Bone marrow (tissue), 2 donors: Measurements from ENCODE around the gene PRSS36.
A peak's percentile ranks its signal among the peaks of the same experiment; 100 is the strongest.
"Not testable (repeated sequence)": the region's sequence is repeated elsewhere in the genome, so short reads cannot be mapped to it uniquely, and the experiment has no call there.

ENCODE experiments used
- DNase-seq, 2 donors: peaks; one replicate each; lab custom pipeline; 2025; lab: John Stamatoyannopoulos, UW

The PRSS36 gene

GRCh38 chr16:31183432-31184428 is 33.9 kb upstream of the PRSS36 start:
- no peak for DNase-seq

DNA sequence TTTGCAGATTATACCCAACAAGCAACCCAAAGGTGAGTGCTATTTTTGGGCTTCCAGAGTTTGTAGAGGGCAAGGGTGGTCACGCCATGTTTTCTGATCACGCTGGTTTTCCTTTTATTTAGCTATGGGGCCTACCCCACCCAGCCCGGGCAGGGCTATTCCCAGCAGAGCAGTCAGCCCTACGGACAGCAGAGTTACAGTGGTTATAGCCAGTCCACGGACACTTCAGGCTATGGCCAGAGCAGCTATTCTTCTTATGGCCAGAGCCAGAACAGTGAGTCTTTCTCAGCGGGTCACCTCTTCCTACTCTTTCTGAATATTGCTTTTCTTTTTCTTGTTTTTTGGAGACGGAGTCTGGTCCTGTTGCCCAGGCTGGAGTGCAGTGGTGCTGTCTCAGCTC is 32.5 kb upstream of the PRSS36 start:
- DNase-seq: no peak

DNA sequence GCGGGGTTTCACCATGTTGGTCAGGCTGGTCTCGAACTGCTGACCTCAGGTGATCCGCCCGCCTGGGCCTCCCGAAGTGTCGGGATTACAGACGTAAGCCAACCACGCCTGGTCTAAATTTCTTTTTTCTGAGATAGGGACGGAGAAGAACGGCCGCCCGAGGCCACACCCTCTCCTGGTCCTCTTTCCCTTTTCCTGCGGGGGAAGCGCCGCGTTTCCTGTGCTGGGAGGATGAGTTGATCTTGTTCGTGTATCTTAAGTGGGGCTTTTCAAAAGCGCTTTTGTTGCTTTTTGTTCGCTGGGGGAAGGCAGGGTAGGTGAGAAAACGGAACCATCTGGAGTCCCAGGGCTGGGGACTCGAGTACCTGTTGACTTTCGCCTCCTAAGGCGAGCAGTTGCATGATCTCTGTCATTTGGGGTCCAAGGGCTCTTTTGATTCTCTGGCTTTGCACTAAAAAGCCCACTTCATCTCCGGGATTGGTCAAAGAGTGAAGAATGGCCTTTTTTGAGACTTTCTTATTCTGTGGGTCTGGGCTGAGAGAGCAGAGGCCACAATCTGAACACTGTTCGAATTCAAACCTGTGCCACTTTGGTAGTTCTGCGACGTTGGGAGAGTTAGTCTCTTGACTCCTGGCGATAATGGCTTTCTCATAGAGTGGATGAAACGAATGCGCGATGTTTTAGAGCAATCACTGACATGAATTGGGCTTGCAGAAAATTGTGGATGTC is 31.4 kb upstream of the PRSS36 start:
- DNase-seq: no peak

DNA sequence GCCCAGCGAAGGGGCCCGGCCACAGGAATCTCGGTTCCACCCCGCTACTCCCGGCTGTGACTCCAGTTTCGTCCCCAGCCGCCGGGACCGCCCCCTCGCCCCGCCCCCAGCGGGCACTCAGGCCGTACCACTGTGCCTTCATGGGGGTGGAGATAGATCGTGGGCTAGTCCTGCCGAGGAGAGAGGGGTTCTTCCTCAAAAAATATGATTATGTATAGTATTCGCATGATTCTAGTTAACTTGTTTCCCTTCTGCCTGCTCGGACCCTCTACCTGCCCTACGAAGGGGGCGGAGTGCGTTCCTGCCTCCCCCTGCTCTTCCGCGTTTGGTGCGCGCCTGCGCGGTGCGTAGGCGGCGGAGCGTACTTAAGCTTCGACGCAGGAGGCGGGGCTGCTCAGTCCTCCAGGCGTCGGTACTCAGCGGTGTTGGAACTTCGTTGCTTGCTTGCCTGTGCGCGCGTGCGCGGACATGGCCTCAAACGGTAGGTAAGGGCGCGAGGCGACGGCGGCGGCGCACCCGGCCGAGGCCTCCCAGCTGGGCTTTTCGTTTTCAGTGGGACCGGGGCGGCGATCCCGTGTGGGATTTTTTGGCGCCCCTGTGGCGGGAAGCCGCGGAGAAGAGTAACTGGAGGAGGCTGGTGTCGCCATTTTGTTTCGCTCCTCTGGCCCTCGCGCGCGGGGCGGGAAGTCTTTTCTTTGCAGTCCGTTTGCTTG is 30.0 kb upstream of the PRSS36 start, which contains the start of gene FUS:
TSS of gene FUS (plus strand) at position 393 of the 713 bp plus-strand sequence. CDS start at position 469, 76 bp downstream.
- DNase-seq: peak; percentile 91 to 100

- DNase-seq: no peak
Measured at GRCh38 chr16:31179219-31179746, 29.4 kb upstream of the PRSS36 start.

DNA sequence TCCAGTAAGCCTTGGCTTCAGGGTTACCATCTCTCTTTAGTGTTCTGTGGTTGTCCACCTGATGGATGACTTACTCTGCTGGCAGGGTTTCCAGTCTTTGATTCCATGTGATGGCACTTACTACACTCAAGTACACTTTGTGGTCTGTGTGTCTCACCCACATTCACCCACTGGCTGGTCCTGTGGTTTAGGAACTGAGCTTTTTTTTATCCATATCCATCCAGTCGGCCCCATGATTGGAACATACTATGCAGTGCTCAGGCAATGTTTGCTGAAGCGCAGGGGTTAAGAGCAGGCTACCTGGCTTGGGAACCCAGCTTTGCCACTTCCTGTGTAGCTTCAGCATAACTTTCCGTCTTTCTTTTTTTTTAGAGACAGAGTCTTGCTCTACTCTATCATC is 27.3 kb upstream of the PRSS36 start:
- DNase-seq: no peak

- not testable (repeated sequence) for DNase-seq
Measured at GRCh38 chr16:31170048-31170447, 20.2 kb upstream of the PRSS36 start.

DNA sequence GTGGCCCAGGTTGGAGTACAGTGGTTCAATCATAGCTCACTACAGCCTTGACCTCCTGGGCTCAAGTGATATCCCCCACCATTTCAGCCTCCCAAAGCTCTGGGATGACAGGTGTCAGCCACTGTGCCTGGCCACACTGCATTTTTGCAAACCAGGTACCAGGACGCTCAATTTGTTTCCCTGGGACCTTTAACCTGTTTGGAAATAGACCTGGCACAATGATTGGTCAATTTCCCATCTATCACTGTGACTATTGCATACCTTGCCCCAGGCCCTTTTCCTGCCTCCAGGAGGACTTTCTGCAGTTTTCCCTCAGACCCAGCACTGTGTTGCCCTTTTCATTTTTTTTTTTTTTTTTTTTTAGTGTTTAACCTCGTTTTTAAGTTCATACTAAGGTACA is 19.0 kb upstream of the PRSS36 start:
- DNase-seq: no peak

- DNase-seq: no peak
Measured at GRCh38 chr16:31167315-31167714, 17.4 kb upstream of the PRSS36 start.

DNA sequence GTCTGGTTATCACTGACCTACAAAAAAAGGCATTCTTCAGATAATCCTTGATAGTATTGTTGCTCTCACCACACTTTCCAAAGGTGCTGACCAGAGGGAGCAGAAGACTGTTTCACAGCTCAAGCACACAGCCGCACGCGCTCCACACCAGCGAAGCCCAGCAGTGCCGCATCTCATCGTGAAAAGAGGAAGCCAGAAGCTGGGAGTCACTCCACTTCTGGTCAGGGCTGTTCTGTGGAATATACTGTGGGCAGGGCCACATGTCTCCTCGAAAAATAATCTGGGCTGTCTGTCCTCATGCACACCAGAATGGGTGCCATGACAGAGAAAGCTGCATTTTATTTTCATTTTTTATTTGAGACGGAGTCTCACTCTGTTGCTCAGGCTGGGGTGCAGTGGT is 7.3 kb upstream of the PRSS36 start:
- peak in 1 of 2 donors; percentile 18 for DNase-seq

GRCh38 chr16:31150976-31151375 is 1.1 kb upstream of the PRSS36 start:
- not testable (repeated sequence) for DNase-seq

- no peak for DNase-seq
Measured at GRCh38 chr16:31149332-31149731, 534 bp downstream of the PRSS36 start.

- no peak for DNase-seq
Measured at GRCh38 chr16:31148896-31149295, 970 bp downstream of the PRSS36 start.

DNA sequence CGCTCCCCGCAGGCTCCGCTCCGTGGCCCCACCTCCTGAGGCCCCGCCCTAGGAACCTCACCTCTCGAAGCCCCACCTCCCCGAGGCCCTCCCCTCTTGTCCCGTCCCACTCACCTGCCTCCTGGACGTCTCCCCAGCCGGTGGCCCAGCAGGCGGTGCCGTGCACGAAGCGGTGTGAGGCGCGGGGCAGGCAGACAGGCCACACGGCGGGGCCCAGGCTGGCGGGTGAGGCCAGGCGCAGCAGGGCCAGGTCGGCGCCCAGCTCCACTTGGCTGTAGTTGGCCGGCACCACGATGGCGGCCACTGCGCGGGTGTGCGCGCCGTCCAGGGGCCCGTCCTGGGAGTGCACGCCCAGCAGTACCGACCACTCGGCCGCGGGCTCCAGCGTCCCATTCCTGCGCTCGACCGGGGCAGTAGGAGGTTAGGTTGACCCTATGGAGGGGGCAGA is 1.6 kb downstream of the PRSS36 start:
- DNase-seq: no peak

GRCh38 chr16:31147574-31147973 is 2.3 kb downstream of the PRSS36 start:
- DNase-seq: no peak

DNA sequence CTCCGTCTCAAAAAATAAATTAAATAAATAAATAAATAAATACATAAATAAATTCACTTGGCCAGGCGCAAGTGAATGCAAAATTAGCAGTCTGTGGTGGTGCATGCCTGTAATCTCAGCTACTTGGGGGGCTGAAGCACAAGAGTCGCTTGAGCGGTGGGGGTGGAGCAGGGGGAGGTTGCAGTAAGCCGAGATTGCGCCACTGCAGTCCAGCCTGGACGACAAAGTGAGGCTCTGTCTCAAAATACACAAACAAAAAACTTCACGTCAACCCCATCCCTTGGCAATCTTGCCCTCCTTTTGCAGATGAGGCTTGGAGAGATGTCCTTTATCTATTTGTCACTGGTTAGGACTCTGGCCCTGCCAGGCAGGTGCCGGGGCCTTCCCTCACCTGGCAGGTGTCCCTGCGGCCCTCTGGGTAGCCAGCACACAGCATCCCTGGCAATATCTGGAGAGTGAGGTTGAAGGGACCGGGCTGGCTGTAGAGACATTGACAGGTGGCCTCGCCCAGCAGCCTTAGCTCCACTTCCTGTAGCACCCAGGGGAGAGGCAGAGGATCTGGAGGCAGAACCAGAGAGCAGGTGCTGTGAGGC is 4.4 kb downstream of the PRSS36 start:
- DNase-seq: no peak

- not testable (repeated sequence) for DNase-seq
Measured at GRCh38 chr16:31144418-31144817, 5.4 kb downstream of the PRSS36 start.

DNA sequence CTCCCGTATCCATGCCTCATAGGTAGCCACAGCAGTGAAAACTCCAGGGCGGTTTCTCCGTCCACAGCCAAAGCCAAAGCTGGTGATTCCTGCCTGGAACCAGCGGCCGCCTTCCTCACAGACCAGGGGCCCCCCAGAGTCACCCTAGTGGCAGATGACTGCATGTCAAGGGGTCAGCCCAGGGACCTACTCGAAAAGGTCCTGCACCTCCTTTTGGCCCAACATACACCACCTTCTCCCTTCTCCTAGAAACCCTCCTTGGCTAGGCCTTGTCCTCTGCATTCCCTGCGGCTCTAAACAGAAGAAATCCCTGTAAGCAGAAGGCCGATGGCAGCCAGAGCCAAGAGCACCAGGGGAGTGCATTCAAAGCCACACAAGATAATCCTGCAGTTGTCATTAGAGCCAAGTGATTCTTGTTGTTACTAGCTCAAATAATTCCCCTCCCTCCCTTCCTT is 6.1 kb downstream of the PRSS36 start:
- DNase-seq: no peak

GRCh38 chr16:31143011-31143693 is 6.7 kb downstream of the PRSS36 start:
- no peak for DNase-seq

- DNase-seq: peak; percentile 96 to 99
Measured at GRCh38 chr16:31142109-31143010, 7.5 kb downstream of the PRSS36 start.
